Type B pancreatic cell (in vitro differentiated cells): ENCODE results near the gene PTPN1. TPM values are rescaled to one million over a fixed set of nuclear protein-coding genes. Genes with fewer than 3 reads are reported as not detected.

Experiments
- DNase-seq: peaks from one replicate; pipeline ENCODE4 v3.0.0; 2021; ENCODE audit warnings: mixed read lengths; ENCODE audit not compliant: unreplicated experiment; ENCODE audit errors: extremely low spot score
- H3K27ac Mint-ChIP-seq: 2 replicates; pipeline ENCODE4 v1.8.0; 2021; ENCODE audit warnings: mild to moderate bottlenecking, mixed read lengths
- H3K27me3 Mint-ChIP-seq: 2 replicates; pipeline ENCODE4 v1.8.0; 2021; ENCODE audit warnings: mixed read lengths
- H3K36me3 Mint-ChIP-seq: 2 replicates; pipeline ENCODE4 v1.8.0; 2021; ENCODE audit warnings: mixed read lengths
- H3K4me1 Mint-ChIP-seq: one replicate; pipeline ENCODE4 v1.8.0; 2021; ENCODE audit warnings: mixed read lengths; ENCODE audit not compliant: unreplicated experiment
- H3K4me3 Mint-ChIP-seq: 2 replicates; pipeline ENCODE4 v1.8.0; 2021; ENCODE audit warnings: mild to moderate bottlenecking, mixed read lengths
- H3K9me3 Mint-ChIP-seq: 2 replicates; pipeline ENCODE4 v1.8.0; 2021; ENCODE audit warnings: mixed read lengths
- total RNA-seq: library from RNA; stranded (reverse); gene quantifications from 2 replicates; pipeline ENCODE4 v1.2.1, GENCODE V29; 2021; ENCODE audit warnings: low replicate concordance
- TF ChIP-seq, protein P1 (sequence below): fragments of 200-600 bp; sonication (generic); conservative IDR thresholded peaks from 2 replicates; pipeline ENCODE4 v1.5.0; 2021; ENCODE audit warnings: antibody characterized with exemption, mild to moderate bottlenecking

PTPN1 gene
- total RNA-seq, 1 donor from 2014 or later: 27.6 TPM

DNA sequence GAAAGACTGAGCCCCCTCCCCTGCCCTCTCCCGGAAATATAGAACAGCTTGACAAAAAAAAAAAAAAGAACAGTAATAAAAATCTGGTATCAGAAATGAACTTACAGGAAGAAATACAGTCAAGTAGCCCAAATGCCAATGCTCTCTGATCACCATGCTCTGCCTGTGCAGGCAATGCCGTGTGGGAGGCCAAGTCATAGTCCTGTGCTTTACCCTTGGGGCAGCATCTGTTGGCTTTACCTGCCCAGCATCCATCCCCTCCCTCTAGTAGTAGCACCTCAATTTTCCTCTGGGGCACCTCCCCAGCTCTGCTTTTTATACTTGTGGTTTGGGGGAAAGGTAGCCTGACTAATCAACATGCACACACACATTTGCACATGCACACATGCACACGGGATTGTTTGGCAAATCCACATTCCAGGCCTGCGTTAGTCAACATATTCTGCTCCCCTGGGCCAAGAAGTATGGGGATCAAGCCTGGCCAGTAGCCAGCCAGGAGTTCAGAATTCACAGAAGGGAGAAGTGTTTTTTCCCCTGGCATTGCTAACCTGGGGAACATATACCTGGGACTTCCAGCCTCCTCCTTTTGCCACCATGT is 111.0 kb downstream of the PTPN1 start:
- H3K9me3 Mint-ChIP-seq: no peaks in the 10 kb centered on the region
- H3K4me1 Mint-ChIP-seq: peaks cover 6% of the 10 kb centered on the region
- no peaks in the 10 kb centered on the region for H3K36me3 Mint-ChIP-seq
- no peak overlapping the region for H3K27ac Mint-ChIP-seq
- no peak overlapping the region for H3K4me3 Mint-ChIP-seq
- DNase-seq: no peak
- H3K27me3 Mint-ChIP-seq: no peaks in the 10 kb centered on the region
- TF ChIP-seq, protein P1, sequence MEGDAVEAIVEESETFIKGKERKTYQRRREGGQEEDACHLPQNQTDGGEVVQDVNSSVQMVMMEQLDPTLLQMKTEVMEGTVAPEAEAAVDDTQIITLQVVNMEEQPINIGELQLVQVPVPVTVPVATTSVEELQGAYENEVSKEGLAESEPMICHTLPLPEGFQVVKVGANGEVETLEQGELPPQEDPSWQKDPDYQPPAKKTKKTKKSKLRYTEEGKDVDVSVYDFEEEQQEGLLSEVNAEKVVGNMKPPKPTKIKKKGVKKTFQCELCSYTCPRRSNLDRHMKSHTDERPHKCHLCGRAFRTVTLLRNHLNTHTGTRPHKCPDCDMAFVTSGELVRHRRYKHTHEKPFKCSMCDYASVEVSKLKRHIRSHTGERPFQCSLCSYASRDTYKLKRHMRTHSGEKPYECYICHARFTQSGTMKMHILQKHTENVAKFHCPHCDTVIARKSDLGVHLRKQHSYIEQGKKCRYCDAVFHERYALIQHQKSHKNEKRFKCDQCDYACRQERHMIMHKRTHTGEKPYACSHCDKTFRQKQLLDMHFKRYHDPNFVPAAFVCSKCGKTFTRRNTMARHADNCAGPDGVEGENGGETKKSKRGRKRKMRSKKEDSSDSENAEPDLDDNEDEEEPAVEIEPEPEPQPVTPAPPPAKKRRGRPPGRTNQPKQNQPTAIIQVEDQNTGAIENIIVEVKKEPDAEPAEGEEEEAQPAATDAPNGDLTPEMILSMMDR: no peak

DNA sequence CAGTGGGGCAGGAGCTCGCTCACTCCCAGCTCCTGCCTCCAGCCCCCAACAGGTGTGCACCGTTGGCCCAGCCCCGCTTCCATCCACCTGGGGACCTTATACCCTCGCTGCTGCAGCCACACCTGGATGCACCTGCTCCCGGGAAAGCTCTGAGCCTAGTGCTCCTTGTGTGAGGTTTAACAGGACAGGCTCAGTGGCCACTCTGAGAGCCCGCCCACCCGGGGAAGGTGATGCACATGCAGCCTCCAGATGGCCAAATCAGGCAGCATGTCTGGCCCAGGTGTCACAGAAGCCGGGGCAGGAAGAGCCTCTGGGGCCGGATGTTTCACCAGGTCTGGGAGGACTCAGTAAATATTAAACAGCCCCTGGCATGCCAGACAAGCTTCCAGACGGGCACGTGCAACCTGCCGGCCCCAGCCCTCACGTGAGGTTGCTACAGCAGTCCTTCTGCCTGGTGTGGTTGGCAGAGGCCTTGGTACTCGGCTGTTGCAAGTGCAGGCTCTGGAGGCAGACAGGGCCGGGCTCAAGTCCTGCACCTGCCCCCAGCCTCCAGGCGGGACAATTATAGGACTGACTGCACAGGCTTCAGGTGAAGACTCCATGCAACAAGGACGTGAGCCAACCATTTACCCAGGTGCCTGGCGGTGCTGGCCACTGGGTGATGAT is 114.3 kb downstream of the PTPN1 start:
- Mint-ChIP-seq H3K4me3 (no peak overlapping the region), H3K9me3 (no peaks in the 10 kb centered on the region), H3K27ac (no peak overlapping the region), H3K27me3 (no peaks in the 10 kb centered on the region), H3K4me1 (peaks cover 12% of the 10 kb centered on the region), H3K36me3 (no peaks in the 10 kb centered on the region)
- DNase-seq: no peak
- TF ChIP-seq, protein P1: no peak

DNA sequence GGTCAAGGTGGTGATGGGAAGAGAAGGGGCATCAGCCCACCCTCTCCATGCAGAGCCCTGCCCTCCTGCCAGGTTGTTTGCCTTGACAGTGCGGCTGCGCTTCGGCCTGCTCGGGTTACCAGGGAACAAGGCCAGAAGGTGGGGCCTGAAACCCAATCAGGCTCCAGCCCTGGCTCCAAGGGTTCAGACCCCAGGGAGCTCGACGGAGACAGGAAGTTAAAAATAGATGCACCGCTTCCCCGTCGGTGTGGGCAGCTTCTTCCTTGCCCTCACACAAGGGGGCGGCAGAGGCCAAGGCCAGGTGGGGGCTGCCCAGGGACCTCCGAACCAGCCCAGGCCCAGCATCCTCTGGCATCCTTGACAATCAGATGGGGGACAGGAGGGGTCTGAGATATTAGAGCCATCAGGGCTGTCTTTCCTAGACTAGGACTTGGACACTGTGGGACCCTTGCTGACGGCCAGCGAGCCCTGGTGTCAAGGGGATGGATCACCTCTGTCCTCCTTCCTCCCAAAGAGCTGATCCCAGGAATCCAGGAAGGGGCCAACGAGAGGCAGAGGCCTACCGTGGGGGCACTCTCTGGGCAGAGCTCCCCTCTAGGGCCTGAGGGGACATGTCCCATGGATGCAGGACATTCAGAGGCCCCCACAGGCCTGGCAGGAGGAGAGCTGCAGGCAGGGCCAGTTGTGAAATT is 115.9 kb downstream of the PTPN1 start:
- no peaks in the 10 kb centered on the region for H3K27me3 Mint-ChIP-seq
- peaks cover 12% of the 10 kb centered on the region for H3K4me1 Mint-ChIP-seq
- H3K4me3 Mint-ChIP-seq: no peak overlapping the region
- no peak for DNase-seq
- TF ChIP-seq, protein P1: peak; percentile 66
- no peaks in the 10 kb centered on the region for H3K9me3 Mint-ChIP-seq
- H3K36me3 Mint-ChIP-seq: no peaks in the 10 kb centered on the region
- H3K27ac Mint-ChIP-seq: no peak overlapping the region

DNA sequence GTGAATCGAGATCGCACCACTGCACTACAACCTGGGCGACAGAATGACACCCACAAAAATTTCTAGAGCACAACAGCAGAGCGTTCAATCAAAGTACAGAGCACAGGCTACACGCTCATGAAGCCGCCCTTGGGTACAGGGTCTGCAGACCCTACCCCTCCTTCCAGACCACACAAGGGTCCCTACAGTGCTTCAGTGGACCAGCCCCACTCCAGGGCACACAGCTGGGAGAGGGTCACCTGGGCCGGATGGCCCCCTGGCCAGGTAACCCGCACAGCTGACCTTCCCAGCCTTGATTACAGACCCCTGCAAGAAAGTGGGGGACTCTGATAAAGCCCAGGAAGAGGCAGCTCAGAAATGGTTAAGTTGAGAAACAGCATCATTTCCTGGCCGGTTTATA is 117.6 kb downstream of the PTPN1 start:
- Mint-ChIP-seq H3K4me3 (no peak overlapping the region), H3K27ac (no peak overlapping the region), H3K36me3 (no peaks in the 10 kb centered on the region), H3K4me1 (peaks cover 12% of the 10 kb centered on the region), H3K9me3 (no peaks in the 10 kb centered on the region), H3K27me3 (no peaks in the 10 kb centered on the region)
- no peak for DNase-seq
- TF ChIP-seq, protein P1: no peak

DNA sequence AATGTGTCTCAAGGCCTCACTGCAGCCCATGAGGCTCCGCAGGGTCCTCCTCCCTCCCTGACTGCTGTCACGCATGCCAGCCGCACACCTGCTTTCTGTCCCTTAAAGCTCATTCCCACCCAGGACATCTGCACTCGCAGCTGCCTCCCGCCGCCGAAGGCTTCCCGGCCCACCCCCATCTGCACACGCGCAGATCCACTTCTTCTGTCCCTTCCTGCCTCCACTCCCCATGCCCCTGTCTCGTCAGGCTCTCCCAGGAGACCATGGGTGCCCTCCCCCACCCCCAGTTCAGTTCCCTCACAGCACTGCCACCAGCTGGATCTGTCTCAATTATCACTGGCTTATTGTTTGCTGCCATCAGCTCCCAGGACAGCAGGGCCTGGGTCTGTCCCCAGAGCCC is 118.1 kb downstream of the PTPN1 start:
- peak overlapping the region; percentile 22 for H3K27ac Mint-ChIP-seq

More for the DNA sequence above, 118.1 kb downstream of the PTPN1 start:
- Mint-ChIP-seq H3K9me3 (no peaks in the 10 kb centered on the region), H3K36me3 (no peaks in the 10 kb centered on the region), H3K27me3 (no peaks in the 10 kb centered on the region), H3K4me1 (peaks cover 12% of the 10 kb centered on the region), H3K4me3 (no peak overlapping the region)
- TF ChIP-seq, protein P1: no peak
- no peak for DNase-seq
